ENCODE measurements around the gene ATP5PF. TPM values are rescaled to one million over a fixed set of nuclear protein-coding genes. Genes with fewer than 3 reads are reported as not detected.
"Not testable (repeated sequence)": the region's sequence is repeated elsewhere in the genome, so short reads cannot be mapped to it uniquely, and the experiment has no call there.

The ATP5PF gene
- total RNA-seq, 1 donor from 2014 or later = 116 TPM

DNA sequence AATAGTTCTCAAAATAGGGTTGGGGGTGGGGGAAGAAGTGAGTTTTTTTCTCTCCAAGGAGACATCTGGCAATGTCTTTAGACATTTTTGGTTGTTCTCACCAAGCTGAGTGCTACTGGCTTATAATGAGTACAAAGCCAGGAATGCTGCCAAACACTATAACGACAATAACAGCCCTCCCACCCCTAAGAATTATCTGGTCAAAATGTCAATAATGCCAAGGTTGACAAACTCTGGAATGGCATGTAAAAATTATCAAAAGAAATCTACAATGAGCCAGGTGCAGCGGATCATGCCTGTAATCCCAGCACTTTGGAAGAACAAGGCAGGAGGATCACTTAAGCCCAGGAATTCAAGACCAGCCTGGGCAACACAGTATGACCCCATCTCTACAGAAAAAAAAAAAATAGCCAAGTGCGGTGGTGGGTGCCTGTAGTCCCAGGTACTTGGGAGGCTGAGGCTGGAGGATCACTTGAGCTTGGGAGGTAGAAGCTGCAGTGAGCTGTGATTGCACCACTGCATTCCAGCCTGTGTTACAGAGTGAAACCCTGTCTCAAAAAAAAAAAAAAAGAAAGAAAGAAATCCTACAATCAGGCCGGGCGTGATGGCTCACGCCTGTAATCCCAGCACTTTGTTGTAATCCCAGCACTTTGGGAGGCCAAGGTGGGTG, 2.5 kb downstream of the ATP5PF start:
- ATAC-seq = no peak
- DNase-seq (ENCODE audit: low spot score) = no peak

- DNase-seq (ENCODE audit: low spot score) (no peak), ATAC-seq (no peak)
Observed at GRCh38 chr21:25722631-25723030, 12.1 kb downstream of the ATP5PF start.

- ATAC-seq (no peak), DNase-seq (ENCODE audit: low spot score) (no peak)
Observed at GRCh38 chr21:25721987-25722386, 12.7 kb downstream of the ATP5PF start.

DNA sequence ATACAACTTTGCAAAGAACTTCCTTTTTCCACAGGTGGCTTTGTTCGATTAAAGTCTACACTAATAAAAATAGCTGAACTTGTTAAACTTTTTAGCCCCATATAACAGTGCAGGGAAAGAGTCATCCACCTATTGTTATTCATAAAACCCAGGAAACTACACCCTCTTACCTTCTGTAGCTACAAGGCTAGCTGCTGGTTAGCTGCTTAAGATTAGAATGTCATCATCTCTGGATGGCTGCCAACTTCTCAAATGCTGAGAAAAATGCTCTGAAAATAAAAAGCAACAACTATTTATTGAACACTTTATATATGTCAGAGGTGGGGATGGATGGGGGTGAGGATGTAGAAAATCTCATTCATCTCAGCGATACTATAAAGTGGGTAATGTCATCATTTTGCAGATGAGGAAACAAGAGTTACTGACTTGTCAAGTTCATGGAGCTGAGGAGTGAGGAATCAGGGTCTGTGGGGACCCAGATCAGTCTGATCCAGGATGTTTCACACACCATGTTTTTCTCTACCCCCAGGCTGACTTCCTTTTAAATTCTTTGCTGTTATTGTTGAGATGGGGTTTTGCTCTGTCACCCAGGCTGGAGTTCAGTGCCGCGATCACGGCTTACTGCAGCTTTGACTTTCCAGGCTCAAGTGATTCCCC, 17.1 kb downstream of the ATP5PF start:
- ATAC-seq = no peak
- DNase-seq (ENCODE audit: low spot score) = no peak

GRCh38 chr21:25714066-25714465, 20.6 kb downstream of the ATP5PF start:
- ATAC-seq; DNase-seq (ENCODE audit: low spot score): not testable (repeated sequence)

- ATAC-seq (no peak), DNase-seq (ENCODE audit: low spot score) (no peak)
Observed at GRCh38 chr21:25710550-25710949, 24.2 kb downstream of the ATP5PF start.

DNA sequence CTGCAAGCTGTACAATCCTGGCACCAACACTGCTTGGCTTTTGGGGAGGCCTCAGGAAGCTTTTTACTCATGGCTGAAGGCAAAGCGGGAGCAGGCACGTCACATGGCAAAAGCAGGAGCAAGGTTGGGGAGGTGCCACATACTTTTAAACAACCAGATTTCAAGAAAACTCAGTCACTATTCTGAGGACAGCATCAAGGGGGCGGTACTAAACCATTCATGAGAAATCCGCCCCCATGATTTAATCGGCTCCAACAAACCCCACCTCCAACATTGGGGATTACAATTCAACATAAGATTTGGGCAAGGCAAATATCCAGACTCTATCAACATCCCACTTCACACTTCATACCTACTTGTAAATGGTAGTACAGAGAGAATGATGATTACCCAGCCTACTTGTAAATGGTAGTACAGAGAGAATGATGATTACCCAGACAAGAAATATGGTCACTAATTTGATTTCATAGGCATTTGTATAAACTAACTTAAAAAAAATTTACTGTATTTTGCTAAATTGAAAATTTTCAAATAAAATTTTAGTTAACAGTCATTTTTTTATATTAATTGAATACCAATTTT, 24.9 kb downstream of the ATP5PF start:
- ATAC-seq = no peak
- DNase-seq (ENCODE audit: low spot score) = no peak

- peak; percentile 67 for ATAC-seq
- no peak for DNase-seq (ENCODE audit: low spot score)
Observed at GRCh38 chr21:25708467-25709065, 26.1 kb downstream of the ATP5PF start.

DNA sequence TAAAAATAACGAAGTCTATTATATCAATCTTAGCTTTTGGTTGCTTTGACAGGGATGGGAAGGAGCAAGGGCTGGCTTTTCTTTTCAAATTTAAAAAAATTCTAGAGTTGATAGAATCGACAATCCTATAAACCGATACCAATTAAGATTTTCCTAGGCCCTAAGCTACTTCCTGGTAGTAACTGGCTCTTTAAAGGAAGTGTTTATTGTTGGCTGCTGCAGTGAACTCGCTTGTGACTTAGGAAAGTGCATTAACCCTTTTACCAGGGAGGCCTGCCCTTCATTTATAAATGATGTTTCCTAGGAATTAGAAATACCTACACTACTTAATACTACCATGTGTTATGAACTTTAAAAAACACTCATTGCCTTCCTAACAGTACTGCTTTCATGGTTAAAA, 33.2 kb downstream of the ATP5PF start:
- ATAC-seq (no peak), DNase-seq (ENCODE audit: low spot score) (no peak)

GRCh38 chr21:25700741-25701140, 34.0 kb downstream of the ATP5PF start:
- DNase-seq (ENCODE audit: low spot score) (no peak), ATAC-seq (no peak)

GRCh38 chr21:25695461-25695860, 39.2 kb downstream of the ATP5PF start:
- DNase-seq (ENCODE audit: low spot score); ATAC-seq: not testable (repeated sequence)

DNA sequence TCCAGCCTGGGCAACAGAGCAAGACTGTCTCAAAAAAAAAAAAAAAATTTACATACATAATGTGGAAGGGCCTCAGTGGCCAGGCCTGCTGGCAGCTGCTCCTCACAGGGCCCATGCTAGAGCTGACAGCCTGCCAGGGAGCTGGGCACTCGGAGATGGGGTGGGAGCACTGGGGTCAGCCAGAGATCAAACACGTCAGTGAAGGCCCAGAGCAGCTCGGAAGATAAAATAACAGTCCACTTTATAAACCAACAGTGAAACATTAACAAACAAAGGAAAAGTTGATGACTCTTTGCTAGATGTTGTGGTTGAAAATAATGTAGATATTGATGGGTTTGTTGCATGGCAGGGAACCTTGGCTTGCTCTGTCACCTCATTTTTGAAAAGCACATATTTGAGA, 42.7 kb downstream of the ATP5PF start:
- DNase-seq (ENCODE audit: low spot score) = no peak
- no peak for ATAC-seq

DNA sequence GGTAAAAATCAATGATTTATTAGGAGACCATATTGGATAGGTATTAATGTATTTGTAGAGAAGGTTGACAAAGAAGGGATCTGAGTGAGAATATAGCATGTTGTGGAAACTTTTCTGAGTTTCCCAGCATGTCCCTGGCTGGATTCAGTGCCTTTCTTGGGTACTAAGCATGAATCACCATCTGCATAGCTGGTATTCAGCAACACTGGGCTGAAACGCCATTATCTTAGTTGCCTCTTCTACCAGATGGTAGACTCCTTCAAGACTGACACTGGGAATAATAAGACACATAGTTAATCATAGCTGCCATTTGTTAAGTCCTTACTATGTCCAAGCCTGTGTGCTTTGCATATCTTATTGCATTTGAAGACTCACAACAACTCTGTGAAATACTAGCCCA, 45.5 kb downstream of the ATP5PF start:
- no peak for ATAC-seq

DNA sequence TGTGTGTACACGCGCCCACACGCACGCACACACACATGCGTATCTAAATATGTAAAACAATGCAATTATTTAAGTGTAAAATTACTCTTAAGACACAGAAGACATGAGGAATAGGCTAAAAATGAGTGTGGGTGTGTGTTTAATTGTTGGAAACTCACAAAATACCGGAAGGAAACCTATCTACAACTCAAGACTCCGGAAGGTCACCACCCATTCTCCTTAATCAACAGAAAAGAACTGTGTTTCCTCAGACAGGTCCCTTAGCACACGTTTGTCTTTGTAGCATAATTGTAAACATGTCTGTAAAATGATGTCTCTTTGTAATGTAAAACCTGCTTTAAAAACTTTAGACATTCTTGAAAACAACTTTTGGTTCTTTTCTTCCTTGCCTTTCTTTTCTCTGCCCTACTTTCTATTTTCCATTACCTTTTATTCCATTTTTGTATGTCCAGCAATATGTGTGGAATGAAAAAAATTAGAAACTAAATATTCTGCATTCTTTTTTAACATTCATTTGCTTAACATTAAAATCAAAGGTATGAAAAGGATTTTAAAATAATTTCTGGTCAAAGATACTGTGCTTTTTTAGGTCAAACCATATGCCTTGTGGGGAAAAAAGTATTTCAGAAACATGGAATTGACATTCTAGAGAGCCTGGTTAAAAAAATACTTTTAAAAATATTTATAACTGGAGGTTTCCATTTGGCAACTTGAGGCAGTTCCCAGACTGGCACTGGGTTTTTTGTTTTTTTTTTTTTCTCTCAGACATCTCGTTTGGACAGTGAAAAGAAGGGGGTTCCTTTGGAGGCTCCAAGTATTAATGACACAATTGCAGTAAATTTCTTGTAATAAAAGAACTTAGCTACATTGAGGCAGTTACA, 46.2 kb downstream of the ATP5PF start:
- peak; percentile 34 for ATAC-seq
- no peak for DNase-seq (ENCODE audit: low spot score)

More for the DNA sequence above, 45.5 kb downstream of the ATP5PF start:
- no peak for DNase-seq (ENCODE audit: low spot score)

DNA sequence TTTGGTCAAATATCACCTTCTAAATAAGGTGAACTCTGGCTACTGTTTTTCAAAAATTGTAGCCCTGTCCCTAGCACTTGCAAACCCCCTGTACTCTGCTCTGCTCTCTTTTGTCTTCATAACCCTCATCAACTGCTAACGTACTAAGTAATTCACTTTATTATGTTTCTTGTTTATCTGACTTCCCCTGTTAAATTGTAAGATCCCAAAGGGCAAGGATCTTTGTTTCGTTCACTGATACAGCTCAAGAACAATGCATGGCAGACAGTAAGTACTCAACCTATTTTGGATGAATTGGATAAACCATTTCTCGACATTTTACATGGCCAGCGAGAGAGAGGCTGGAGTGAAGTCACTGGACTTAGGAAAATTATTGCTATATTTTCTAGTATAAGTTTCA, 46.9 kb downstream of the ATP5PF start:
- DNase-seq (ENCODE audit: low spot score) (no peak), ATAC-seq (no peak)

DNA sequence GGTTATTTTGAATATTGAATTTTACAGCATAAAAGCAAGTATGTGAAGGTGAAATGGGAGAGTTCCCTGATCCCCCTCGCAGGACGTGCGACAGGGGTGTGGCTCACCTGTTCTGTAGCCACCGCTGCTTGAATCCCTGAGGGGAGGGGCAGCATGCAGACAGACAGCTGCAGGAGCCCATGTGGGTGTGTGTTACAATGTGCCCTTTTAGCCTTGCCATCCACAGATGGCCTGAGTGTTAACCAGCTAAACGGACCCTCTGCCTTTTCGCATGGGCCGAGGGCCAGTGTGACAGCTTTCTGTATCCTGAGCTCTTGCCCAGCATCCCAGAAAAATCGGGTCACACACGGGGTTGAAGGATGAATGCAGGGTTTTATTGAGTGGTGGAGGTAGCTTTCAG, 52.3 kb downstream of the ATP5PF start:
- DNase-seq (ENCODE audit: low spot score) (no peak), ATAC-seq (no peak)

GRCh38 chr21:25676451-25676850, 58.3 kb downstream of the ATP5PF start:
- no peak for DNase-seq (ENCODE audit: low spot score)
- no peak for ATAC-seq
